T1000 (cell line): ENCODE data around the gene DDX24.

Experiments
- DNase-seq: peaks from one replicate; lab custom pipeline; 2025; ENCODE audit warnings: mixed read lengths; lab: John Stamatoyannopoulos, UW

Gene DDX24

GRCh38 chr14:94048691-94049624 lies 32.0 kb downstream of the DDX24 start:
- no peak for DNase-seq

- no peak for DNase-seq
Measured at GRCh38 chr14:94047581-94047980, 33.4 kb downstream of the DDX24 start.

GRCh38 chr14:94046696-94047250 lies 34.2 kb downstream of the DDX24 start:
- no peak for DNase-seq

- no peak for DNase-seq
Measured at GRCh38 chr14:94045563-94046345, 35.2 kb downstream of the DDX24 start.

GRCh38 chr14:94045101-94045500 lies 35.9 kb downstream of the DDX24 start:
- DNase-seq, result no peak

- no peak for DNase-seq
Measured at GRCh38 chr14:94044476-94045091, 36.4 kb downstream of the DDX24 start.

- DNase-seq, result no peak
Measured at GRCh38 chr14:94043756-94044475, 37.1 kb downstream of the DDX24 start.

GRCh38 chr14:94043111-94043755 lies 37.8 kb downstream of the DDX24 start:
- no peak for DNase-seq

- no peak for DNase-seq
Measured at GRCh38 chr14:94042433-94043091, 38.4 kb downstream of the DDX24 start.

GRCh38 chr14:94041551-94042346 lies 39.3 kb downstream of the DDX24 start:
- DNase-seq, result no peak

- no peak for DNase-seq
Measured at GRCh38 chr14:94040796-94041195, 40.2 kb downstream of the DDX24 start.

GRCh38 chr14:94040247-94040646 lies 40.8 kb downstream of the DDX24 start:
- DNase-seq, result no peak

GRCh38 chr14:94038921-94039629 lies 41.9 kb downstream of the DDX24 start:
- DNase-seq, result no peak

GRCh38 chr14:94038510-94038909 lies 42.5 kb downstream of the DDX24 start:
- no peak for DNase-seq

GRCh38 chr14:94037954-94038353 lies 43.0 kb downstream of the DDX24 start:
- DNase-seq, result no peak

- DNase-seq, result peak; percentile 16
Measured at GRCh38 chr14:94036313-94037167, 44.5 kb downstream of the DDX24 start.

- DNase-seq, result no peak
Measured at GRCh38 chr14:94034886-94035285, 46.1 kb downstream of the DDX24 start.

- DNase-seq, result no peak
Measured at GRCh38 chr14:94031883-94032279, 49.1 kb downstream of the DDX24 start.
